CD14-positive monocyte (primary cell): Measurements from ENCODE around the gene VCL. TPM values are rescaled to one million over a fixed set of nuclear protein-coding genes. Genes with fewer than 3 reads are reported as not detected.

Experiments
- DNase-seq, 3 donors: peaks; one replicate each; pipeline ENCODE4 v3.0.0-alpha.2; 2011 to 2022
- H2AFZ ChIP-seq: 2 replicates; pipeline ENCODE4 v1.6.0; 2012; ENCODE audit warnings: mild to moderate bottlenecking, low read depth, low read length, inconsistent platforms; ENCODE audit not compliant: insufficient read depth, poor library complexity, severe bottlenecking
- H3K27ac ChIP-seq, 2 donors: 1 replicate in 1 of 2; 2 replicates in 1 of 2; pipeline ENCODE4 v1.5.1; 2012 to 2013; ENCODE audit warnings: low read length in 2 of 2, control low read depth in 1 of 2, inconsistent platforms in 1 of 2, low read depth in 1 of 2, mild to moderate bottlenecking in 1 of 2
- H3K27me3 ChIP-seq, 2 donors: one replicate each; pipeline versions ENCODE4 v1.6.0 to v1.6.1; 2011 to 2013; ENCODE audit warnings: low read length in 2 of 2; ENCODE audit not compliant: control insufficient read depth in 2 of 2, insufficient read depth in 2 of 2
- H3K36me3 ChIP-seq, 2 donors: replicated peaks in 1 of 2; 1 replicate in 1 of 2; 2 replicates in 1 of 2; pipeline versions ENCODE4 v1.5.1 to v1.6.1; 2012 to 2013; ENCODE audit warnings: low read length in 2 of 2, control low read depth in 1 of 2, inconsistent platforms in 1 of 2, mild to moderate bottlenecking in 1 of 2; ENCODE audit not compliant: insufficient read depth in 2 of 2, control insufficient read depth in 1 of 2
- H3K4me1 ChIP-seq, 2 donors: 1 replicate in 1 of 2; 2 replicates in 1 of 2; pipeline versions ENCODE4 v1.5.1 to v1.6.1; 2012 to 2013; ENCODE audit warnings: low read length in 2 of 2, control low read depth in 1 of 2, inconsistent platforms in 1 of 2, mild to moderate bottlenecking in 1 of 2, moderate library complexity in 1 of 2; ENCODE audit not compliant: insufficient read depth in 2 of 2, control insufficient read depth in 1 of 2
- H3K4me2 ChIP-seq: replicated peaks from 2 replicates; pipeline ENCODE3; 2012; ENCODE audit warnings: low read length, moderate library complexity, mild to moderate bottlenecking; ENCODE audit not compliant: poor library complexity, severe bottlenecking; ENCODE audit errors: extremely low read depth
- H3K4me3 ChIP-seq, 3 experiments: fragments of 200-600 bp in 1 of 3; sonication (generic) in 1 of 3; replicated peaks in 1 of 3; 1 replicate in 2 of 3; 2 replicates in 1 of 3; pipeline ENCODE4 v1.5.1; 2011 to 2013; ENCODE audit warnings: low read length in 3 of 3, mild to moderate bottlenecking in 3 of 3, control low read depth in 2 of 3, low read depth in 2 of 3, inconsistent platforms in 1 of 3, moderate library complexity in 1 of 3
- H3K79me2 ChIP-seq: 2 replicates; pipeline ENCODE4 v1.6.0; 2012; ENCODE audit warnings: mild to moderate bottlenecking, control low read depth, inconsistent platforms, low read length, moderate library complexity; ENCODE audit not compliant: insufficient read depth
- H3K9ac ChIP-seq: 2 replicates; pipeline ENCODE4 v1.6.0; 2017; ENCODE audit warnings: low read length, mild to moderate bottlenecking; ENCODE audit not compliant: insufficient read depth, poor library complexity, severe bottlenecking
- H3K9me3 ChIP-seq, 2 donors: replicated peaks in 1 of 2; 1 replicate in 1 of 2; 2 replicates in 1 of 2; pipeline versions ENCODE4 v1.5.1 to v1.6.1; 2012 to 2013; ENCODE audit warnings: low read length in 2 of 2, control low read depth in 1 of 2; ENCODE audit not compliant: control insufficient read depth in 1 of 2, insufficient read depth in 1 of 2
- H4K20me1 ChIP-seq: 2 replicates; pipeline ENCODE4 v1.6.0; 2012; ENCODE audit warnings: mild to moderate bottlenecking, low read length, control low read depth, moderate library complexity; ENCODE audit not compliant: insufficient read depth
- H3K27ac Mint-ChIP-seq, 7 donors: one replicate each; pipeline ENCODE4 v1.8.0; 2020; ENCODE audit warnings: mild to moderate bottlenecking in 7 of 7, mixed read lengths in 7 of 7, moderate library complexity in 6 of 7, inconsistent platforms in 2 of 7
- H3K27me3 Mint-ChIP-seq, 3 donors: one replicate each; pipeline ENCODE4 v1.8.0; 2021 to 2022; ENCODE audit warnings: low read depth in 3 of 3, mild to moderate bottlenecking in 3 of 3, mixed read lengths in 3 of 3, moderate library complexity in 3 of 3, inconsistent platforms in 1 of 3
- H3K36me3 Mint-ChIP-seq, 2 donors: one replicate each; pipeline ENCODE4 v1.8.0; 2020; ENCODE audit warnings: mixed read lengths in 2 of 2, inconsistent platforms in 1 of 2, mild to moderate bottlenecking in 1 of 2
- H3K4me1 Mint-ChIP-seq: one replicate; pipeline ENCODE4 v1.8.0; 2020; ENCODE audit warnings: mild to moderate bottlenecking, mixed read lengths
- H3K4me3 Mint-ChIP-seq, 2 donors: one replicate each; pipeline ENCODE4 v1.8.0; 2020; ENCODE audit warnings: mild to moderate bottlenecking in 2 of 2, mixed read lengths in 2 of 2, moderate library complexity in 1 of 2
- H3K9me3 Mint-ChIP-seq, 7 donors: one replicate each; pipeline ENCODE4 v1.8.0; 2020 to 2022; ENCODE audit warnings: mixed read lengths in 7 of 7, mild to moderate bottlenecking in 6 of 7, moderate library complexity in 6 of 7, inconsistent platforms in 2 of 7
- CTCF ChIP-seq: fragments of 200-600 bp; IDR thresholded peaks from one replicate; pipeline ENCODE4 v1.8.0; 2022; ENCODE audit warnings: antibody characterized with exemption, mild to moderate bottlenecking
- WGBS: methylation state at CpG from one replicate; pipeline ENCODE4 v1.1.5; 2013; ENCODE audit warnings: missing lambda C conversion rate; ENCODE audit not compliant: insufficient coverage; 5-methylcytosine and 5-hydroxymethylcytosine counted together
- intact Hi-C, 2 donors: fragments of 100-400 bp; cut with micrococcal nuclease; formaldehyde crosslinking; loops; one replicate each; pipeline versions ENCODE4 v1.15.0 to v1.15.1; 2023
- polyA plus RNA-seq, 3 donors: library from polyadenylated mRNA; depleted of rRNA in 1 of 3; unstranded in 2 of 3; stranded (reverse) in 1 of 3; fragments of 300-500 nt in 2 of 3; fragments of >200 nt in 1 of 3; fragmentation: Illumina TruSeq in 2 of 3; gene quantifications; 1 replicate in 2 of 3; 2 replicates in 1 of 3; pipeline ENCODE4 v1.2.3, GENCODE V29; 2012 to 2021

The VCL gene
- polyA plus RNA-seq, 3 donors, result 39.1 to 68.4 (median 52.8) TPM

- peaks cover 10 to 50% of the 10 kb centered on the region in 2 donors for H3K36me3 Mint-ChIP-seq
- Histone ChIP-seq H3K79me2 (peaks cover 97% of the 10 kb centered on the region), H4K20me1 (peaks cover 99% of the 10 kb centered on the region), H3K4me1 (peaks cover 10 to 11% of the 10 kb centered on the region in 2 donors), H3K27ac (no peak overlapping the region), H3K4me2 (no peak overlapping the region), H3K4me3 (no peak overlapping the region), H3K27me3 (no peaks in the 10 kb centered on the region), H2AFZ (no peak overlapping the region), H3K9me3 (no peaks in the 10 kb centered on the region), H3K36me3 (peaks cover 4 to 35% of the 10 kb centered on the region in 2 donors), H3K9ac (no peak overlapping the region)
- no peak overlapping the region for H3K4me3 Mint-ChIP-seq
- H3K27ac Mint-ChIP-seq, result peak overlapping the region in 1 of 7 donors; percentile 12
- peaks cover 0 to 3% (median 0%) of the 10 kb centered on the region in 7 donors for H3K9me3 Mint-ChIP-seq
- TF ChIP-seq CTCF, result no peak
- intact Hi-C loops, result no loop called here
- no peak for DNase-seq
- no peaks in the 10 kb centered on the region for H3K27me3 Mint-ChIP-seq
- WGBS, result 90% methylated on average over 2 of the region's 2 CpGs
- H3K4me1 Mint-ChIP-seq, result peaks cover 48% of the 10 kb centered on the region
Measured at GRCh38 chr10:74018241-74018640, 20.3 kb downstream of the VCL start.

DNA sequence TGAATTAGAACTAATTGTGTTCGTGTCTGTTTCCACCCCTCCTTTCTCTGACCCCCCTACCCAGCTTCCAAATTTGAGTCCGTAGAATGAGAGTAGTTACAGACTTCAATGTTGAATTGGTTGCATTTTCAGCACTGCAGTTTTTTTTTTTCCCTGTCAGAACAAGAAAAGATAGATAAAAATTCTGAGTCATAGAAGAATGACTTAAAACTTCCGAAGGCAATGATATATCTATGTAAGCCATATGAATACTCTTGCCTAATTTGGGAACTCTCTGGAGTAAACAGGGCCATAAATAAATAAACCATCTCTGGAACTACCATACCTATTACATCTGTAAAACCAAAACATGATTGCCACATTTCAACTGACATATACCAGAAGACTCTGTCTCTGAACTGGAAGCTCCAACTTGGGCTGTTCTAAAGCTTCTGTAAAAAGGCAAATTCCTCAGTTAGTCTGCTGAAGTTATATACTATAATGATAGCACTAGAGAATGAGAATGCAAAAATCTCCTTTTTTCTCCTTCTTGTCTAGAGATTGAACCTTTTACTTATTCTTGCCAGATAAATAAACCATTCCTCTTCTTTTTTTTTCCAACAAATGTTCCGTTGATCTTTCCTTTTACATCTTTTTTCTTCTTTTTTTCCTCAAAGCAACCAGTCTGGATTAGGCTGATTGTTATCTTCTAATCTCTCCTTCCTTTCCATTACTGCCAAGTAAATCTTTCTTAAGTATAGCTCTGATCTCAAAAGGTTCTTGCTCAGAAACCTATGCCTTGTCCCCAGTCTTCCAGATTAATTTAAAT, 23.5 kb downstream of the VCL start:
- peaks cover 6 to 43% of the 10 kb centered on the region in 2 donors for H3K36me3 Mint-ChIP-seq
- Histone ChIP-seq H3K4me2 (no peak overlapping the region), H2AFZ (no peak overlapping the region), H3K27ac (peak overlapping the region in 1 of 2 donors; percentile 25), H3K79me2 (peaks cover 97% of the 10 kb centered on the region), H4K20me1 (peaks cover 99% of the 10 kb centered on the region), H3K36me3 (peaks cover 9 to 25% of the 10 kb centered on the region in 2 donors), H3K9me3 (no peaks in the 10 kb centered on the region), H3K4me1 (peaks cover 12 to 19% of the 10 kb centered on the region in 2 donors), H3K9ac (no peak overlapping the region), H3K4me3 (no peak overlapping the region), H3K27me3 (no peaks in the 10 kb centered on the region)
- WGBS, result 60% methylated on average over 1 of the region's 4 CpGs
- H3K27me3 Mint-ChIP-seq, result no peaks in the 10 kb centered on the region
- peaks cover 0 to 2% (median 0%) of the 10 kb centered on the region in 7 donors for H3K9me3 Mint-ChIP-seq
- H3K4me3 Mint-ChIP-seq, result no peak overlapping the region
- peaks cover 43% of the 10 kb centered on the region for H3K4me1 Mint-ChIP-seq
- no peak for TF ChIP-seq CTCF
- peak overlapping the region; percentile 34 to 77 (median 66) for H3K27ac Mint-ChIP-seq
- intact Hi-C loops, result no loop called here
- peak in 1 of 3 donors; percentile 49 for DNase-seq
